GM21619 (cell line): Measurements from ENCODE around the gene FUBP3.

Experiments used
- ATAC-seq: cut with Tn5 transposase; IDR thresholded peaks from one replicate; pipeline ENCODE4 v1.9.1; 2021; ENCODE audit not compliant: unreplicated experiment

Gene FUBP3

DNA sequence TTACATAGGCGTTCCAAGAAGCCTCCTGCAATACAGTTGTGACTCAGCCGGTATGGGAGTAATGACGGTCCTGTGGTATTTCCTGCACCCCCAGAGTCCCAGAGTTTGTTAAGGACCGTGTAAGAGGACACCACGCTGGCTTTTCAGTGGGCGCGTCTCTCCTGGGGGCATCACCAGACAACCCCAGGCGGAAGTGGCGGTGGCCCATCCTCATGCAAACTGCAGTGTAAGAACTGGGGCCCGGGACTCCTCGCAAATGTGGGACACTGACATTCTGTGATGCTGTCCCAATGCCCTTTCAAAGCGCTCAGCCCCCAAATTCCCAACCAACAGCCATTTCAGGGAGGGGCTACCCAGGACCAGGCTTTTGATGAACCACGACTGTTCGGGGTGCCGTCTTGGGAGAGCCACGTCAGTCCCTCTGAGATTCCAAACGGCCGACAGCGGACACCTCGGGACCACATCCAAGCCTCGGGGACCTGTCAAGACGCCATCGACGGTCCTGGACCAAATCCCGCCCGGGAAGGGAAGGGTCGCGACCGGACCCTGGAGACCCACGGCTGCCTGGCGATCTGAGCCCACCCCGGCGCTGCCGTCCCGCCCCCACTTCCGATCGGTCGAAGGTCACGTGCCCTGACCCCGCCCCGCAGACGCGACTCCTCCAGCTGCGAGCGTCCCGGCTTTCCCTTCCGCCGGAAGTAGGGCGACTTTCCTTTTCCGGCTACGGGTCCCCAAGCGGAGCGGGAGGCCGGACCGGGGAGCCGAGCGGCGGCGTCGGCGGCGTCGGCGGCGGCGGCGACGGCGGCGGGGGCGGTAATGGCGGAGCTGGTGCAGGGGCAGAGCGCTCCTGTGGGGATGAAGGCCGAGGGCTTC is at the start of gene FUBP3:
FUBP3 (plus strand) TSS at position 713 of the 873 bp plus-strand sequence; CDS start at position 817, 104 bp downstream.
- ATAC-seq = peak; percentile 79

DNA sequence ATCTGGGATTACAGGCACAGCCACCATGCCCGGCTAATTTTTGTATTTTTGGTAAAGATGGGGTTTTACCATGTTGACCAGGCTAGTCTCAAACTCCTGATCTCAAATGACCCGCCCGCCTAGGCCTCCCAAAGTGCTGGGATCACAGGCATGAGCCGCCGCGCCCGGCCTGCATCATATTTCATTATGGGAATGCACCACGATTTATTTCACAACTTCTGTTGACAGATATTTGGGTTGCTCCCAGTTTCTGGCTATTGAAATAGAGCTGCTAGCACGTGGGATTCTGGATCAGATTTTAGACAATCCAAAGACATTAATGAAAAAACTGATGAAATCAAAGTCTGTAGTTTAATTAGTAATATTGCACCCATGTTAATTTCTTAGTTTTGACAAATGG is 48.4 kb upstream of the FUBP3 start:
- no peak for ATAC-seq

- no peak for ATAC-seq
Measured at GRCh38 chr9:130531670-130532069, 47.7 kb upstream of the FUBP3 start.

DNA sequence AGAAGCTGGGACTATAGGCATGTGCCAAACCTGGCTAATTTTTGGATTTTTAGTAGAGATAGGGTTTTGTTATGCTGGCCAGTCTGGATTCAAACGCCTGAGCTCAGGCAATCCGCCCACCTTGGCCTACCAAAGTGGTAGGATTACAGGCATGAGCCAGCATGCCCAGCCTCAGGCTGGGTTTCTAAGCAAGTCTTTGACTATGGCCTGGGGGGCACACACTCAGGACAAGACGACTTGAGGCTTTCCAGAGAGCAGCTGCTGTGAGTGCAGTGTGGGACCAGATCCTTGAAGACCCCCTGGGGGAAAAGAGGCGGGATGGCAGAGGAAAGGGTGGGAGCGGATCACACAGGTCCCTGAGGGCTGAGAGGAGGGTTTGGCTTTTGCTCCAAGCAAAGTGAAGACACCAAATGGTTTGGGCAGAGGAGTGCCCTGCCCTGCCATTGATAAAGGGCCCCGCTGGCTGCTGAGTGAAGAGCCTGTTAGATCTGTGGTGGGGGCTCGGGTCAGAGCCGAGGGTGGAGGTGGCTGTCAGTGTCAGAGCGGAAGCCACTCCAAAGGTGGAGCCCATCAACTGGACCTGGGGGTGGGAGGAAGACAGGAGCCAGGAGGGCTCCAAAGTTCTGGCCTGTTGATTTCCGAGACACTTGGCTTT is 46.8 kb upstream of the FUBP3 start:
- ATAC-seq = no peak

DNA sequence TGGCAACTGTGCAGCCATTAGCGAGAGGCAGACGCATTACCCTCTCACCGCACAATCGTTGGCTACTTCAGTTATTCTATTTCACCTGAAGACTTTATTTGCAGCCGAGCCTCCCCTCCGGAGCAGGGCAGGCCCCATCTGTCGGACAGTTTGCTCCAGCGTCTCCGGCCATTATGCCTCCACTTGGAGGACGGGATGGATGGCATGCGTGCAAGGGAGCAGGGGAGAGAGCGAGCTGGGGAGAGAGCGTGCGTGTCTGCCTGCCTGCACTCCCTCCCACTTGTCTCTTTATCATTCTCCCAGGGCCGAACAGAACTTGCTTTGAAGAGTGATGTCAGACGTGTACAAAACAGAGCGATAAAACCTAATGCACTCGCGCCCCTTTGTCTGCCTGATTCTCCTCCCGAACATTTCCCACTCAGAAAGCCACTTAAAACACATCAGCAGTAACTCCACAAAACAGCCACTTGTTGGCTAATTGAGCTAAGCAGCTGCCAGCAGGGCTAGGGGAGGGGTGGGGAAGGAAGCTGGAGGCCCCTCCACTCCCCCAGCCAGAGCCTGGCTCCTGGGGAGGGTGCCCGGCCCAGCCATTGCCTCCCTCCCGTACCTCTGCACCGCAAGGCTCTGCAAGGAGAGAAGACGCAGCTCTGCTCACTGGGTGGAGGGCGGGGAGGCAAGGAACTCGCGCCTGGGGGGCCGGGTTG is 43.4 kb upstream of the FUBP3 start:
- no peak for ATAC-seq

GRCh38 chr9:130536701-130537107 is 42.7 kb upstream of the FUBP3 start:
- no peak for ATAC-seq

GRCh38 chr9:130537346-130538050 is 41.9 kb upstream of the FUBP3 start:
- no peak for ATAC-seq

- ATAC-seq = no peak
Measured at GRCh38 chr9:130539420-130540223, 39.8 kb upstream of the FUBP3 start.

DNA sequence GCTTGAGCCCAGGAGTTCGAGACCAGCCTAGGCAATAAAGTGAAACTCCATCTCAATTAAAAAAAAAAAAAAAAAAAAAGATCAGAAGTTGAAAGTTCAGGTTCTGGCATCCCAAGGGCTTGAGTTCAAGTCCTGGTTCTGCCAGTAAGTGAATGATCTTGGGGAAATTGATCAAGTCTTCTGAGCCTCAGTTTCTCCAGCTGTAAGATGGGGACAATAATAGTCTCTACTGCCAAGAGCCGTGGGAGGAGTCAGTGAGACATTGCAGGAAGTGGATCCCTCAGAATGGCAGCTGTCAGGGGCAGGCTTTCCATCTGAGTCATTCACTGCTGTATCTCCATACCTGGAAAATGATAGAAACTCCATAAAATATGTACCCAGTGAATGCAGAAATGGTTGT is 37.8 kb upstream of the FUBP3 start:
- no peak for ATAC-seq

DNA sequence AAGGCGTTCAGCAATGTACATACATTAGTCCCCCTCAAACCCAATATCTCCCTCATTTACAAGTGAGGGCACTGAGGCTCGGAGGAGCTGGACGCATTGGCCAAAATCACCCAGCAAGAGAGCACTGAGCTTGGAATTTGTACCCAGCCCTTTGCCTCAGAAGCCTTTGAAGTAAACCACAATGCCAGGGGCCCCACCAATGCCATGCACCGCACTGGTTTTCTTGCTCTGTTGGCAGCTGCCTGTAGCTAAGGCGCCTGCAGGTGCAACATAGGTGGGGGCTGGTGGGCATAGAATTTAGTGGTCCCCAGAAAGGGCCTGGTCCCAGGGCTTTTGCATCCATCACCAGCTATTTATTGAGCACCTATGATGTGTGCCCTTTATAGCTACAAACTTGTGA is 37.3 kb upstream of the FUBP3 start:
- ATAC-seq = no peak

DNA sequence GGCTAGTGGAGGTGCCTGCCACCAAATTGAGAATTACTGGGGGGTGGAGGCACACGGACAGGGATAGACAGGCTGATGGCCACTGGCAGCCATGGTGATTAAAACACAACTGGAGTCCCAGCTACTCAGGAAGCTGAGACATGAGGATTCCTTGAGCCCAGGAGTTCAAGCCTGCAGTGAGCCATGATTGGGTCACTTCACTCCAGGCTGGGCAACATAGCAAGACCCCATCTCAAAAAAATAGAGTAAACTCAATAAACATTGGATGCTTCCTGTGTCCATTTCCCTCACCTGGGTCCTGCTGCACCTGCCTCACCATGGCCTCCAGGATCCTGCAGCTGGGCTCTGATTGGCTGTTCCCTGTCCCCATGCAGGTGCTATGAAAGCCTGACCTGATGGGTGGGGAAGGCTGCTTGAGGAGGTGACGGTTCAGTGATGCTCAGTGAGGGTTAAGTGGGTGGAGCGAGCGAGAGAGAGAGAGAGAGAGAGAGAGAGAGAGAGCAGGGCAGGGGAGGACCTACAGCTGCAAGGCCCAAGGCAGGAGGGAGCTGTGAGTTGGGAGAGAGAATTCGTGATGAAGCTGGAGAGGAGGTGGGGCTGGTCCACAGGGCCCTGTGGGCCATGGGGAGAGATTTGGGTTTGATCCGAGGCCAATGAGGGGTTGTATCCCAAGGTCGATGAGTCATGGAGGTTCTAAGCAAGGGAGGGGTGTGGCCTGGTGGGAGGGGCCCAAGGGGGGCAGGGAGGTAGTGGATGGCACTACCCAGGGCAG is 36.7 kb upstream of the FUBP3 start:
- ATAC-seq = no peak

GRCh38 chr9:130543368-130543767 is 36.0 kb upstream of the FUBP3 start:
- ATAC-seq = no peak

- no peak for ATAC-seq
Measured at GRCh38 chr9:130543859-130544258, 35.5 kb upstream of the FUBP3 start.

GRCh38 chr9:130544364-130544763 is 35.0 kb upstream of the FUBP3 start:
- no peak for ATAC-seq

- ATAC-seq = no peak
Measured at GRCh38 chr9:130548103-130548502, 31.3 kb upstream of the FUBP3 start.

- ATAC-seq = no peak
Measured at GRCh38 chr9:130549093-130549735, 30.2 kb upstream of the FUBP3 start.

- ATAC-seq = no peak
Measured at GRCh38 chr9:130554606-130555005, 24.8 kb upstream of the FUBP3 start.

- no peak for ATAC-seq
Measured at GRCh38 chr9:130555061-130555460, 24.3 kb upstream of the FUBP3 start.

- no peak for ATAC-seq
Measured at GRCh38 chr9:130555968-130556367, 23.4 kb upstream of the FUBP3 start.
